ENCODE data around the gene ZNF343.

DNA sequence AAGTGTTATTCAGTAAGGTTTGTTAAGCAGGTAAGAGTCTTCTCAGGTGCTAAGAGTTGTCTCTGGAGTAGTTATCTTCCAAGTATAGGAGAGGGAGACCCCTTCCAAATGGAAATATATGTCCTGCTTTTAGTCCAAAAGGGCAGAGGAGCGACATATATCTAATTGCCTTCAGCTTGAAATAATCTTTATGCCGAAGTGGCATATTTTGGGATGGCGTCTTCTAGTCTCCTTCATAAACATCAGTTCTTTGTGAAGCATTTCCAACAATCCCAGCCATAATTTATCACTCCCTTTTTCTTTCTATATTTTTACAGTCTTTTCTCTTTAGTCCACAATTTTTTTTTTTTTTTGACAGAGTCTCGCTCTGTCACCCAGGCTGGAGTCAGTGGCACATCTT, 33.6 kb upstream of the ZNF343 start:
- TF ChIP-seq, protein P1, sequence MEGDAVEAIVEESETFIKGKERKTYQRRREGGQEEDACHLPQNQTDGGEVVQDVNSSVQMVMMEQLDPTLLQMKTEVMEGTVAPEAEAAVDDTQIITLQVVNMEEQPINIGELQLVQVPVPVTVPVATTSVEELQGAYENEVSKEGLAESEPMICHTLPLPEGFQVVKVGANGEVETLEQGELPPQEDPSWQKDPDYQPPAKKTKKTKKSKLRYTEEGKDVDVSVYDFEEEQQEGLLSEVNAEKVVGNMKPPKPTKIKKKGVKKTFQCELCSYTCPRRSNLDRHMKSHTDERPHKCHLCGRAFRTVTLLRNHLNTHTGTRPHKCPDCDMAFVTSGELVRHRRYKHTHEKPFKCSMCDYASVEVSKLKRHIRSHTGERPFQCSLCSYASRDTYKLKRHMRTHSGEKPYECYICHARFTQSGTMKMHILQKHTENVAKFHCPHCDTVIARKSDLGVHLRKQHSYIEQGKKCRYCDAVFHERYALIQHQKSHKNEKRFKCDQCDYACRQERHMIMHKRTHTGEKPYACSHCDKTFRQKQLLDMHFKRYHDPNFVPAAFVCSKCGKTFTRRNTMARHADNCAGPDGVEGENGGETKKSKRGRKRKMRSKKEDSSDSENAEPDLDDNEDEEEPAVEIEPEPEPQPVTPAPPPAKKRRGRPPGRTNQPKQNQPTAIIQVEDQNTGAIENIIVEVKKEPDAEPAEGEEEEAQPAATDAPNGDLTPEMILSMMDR (conservative IDR thresholded peaks at IDR 0.05; ENCODE audit: low read length), result no peak
- TF ChIP-seq EZH2phosphoT487 (IDR thresholded peaks at IDR 0.05; ENCODE audit: borderline replicate concordance), result no peak
